MM.1S (cell line): ENCODE data around the gene LANCL3.
"Not testable (repeated sequence)": the region's sequence is repeated elsewhere in the genome, so short reads cannot be mapped to it uniquely, and the experiment has no call there.

Experiments
- DNase-seq: peaks from one replicate; pipeline ENCODE4 v3.0.0-alpha.2; 2015
- H2AFZ ChIP-seq: fragments of 300-600 bp; sonication (generic); 2 replicates; pipeline ENCODE4 v1.6.0; 2016; ENCODE audit warnings: antibody characterized with exemption, low read length
- H3F3A ChIP-seq: fragments of 300-600 bp; sonication (generic); 2 replicates; pipeline ENCODE4 v1.6.1; 2016; ENCODE audit warnings: mild to moderate bottlenecking, antibody characterized with exemption, low read length, moderate library complexity, mixed read lengths; ENCODE audit not compliant: insufficient read depth
- H3K27ac ChIP-seq: fragments of 300-600 bp; sonication (generic); 2 replicates; pipeline ENCODE4 v1.5.1; 2016; ENCODE audit warnings: mild to moderate bottlenecking, low read length
- H3K27me3 ChIP-seq: fragments of 300-600 bp; sonication (generic); replicated peaks from 2 replicates; pipeline ENCODE4 v1.6.0; 2016; ENCODE audit warnings: low read length; ENCODE audit not compliant: insufficient read depth
- H3K36me3 ChIP-seq: fragments of 300-600 bp; sonication (generic); replicated peaks from 2 replicates; pipeline ENCODE4 v1.6.1; 2016; ENCODE audit warnings: mild to moderate bottlenecking, low read length, mixed read lengths; ENCODE audit not compliant: insufficient read depth
- H3K4me1 ChIP-seq: fragments of 300-600 bp; sonication (generic); 2 replicates; pipeline ENCODE4 v1.6.1; 2016; ENCODE audit warnings: low read length, mixed read lengths
- H3K4me2 ChIP-seq: fragments of 300-600 bp; sonication (generic); 2 replicates; pipeline ENCODE4 v1.6.0; 2016; ENCODE audit warnings: low read depth, low read length
- H3K4me3 ChIP-seq: fragments of 300-600 bp; sonication (generic); 2 replicates; pipeline ENCODE4 v1.5.1; 2016; ENCODE audit warnings: low read length, mixed read lengths
- H3K79me2 ChIP-seq: fragments of 300-600 bp; sonication (generic); 2 replicates; pipeline ENCODE4 v1.6.1; 2016; ENCODE audit warnings: mixed run types, low read length, mixed read lengths
- H3K9ac ChIP-seq: fragments of 300-600 bp; sonication (generic); 2 replicates; pipeline ENCODE4 v1.6.1; 2016; ENCODE audit warnings: low read length, mixed read lengths
- H3K9me2 ChIP-seq: fragments of 300-600 bp; sonication (generic); replicated peaks from 2 replicates; pipeline ENCODE4 v1.6.1; 2016; ENCODE audit warnings: mild to moderate bottlenecking, low read length, mixed read lengths; ENCODE audit not compliant: insufficient read depth
- H3K9me3 ChIP-seq: fragments of 300-600 bp; sonication (generic); replicated peaks from 2 replicates; pipeline ENCODE4 v1.6.1; 2016; ENCODE audit warnings: mild to moderate bottlenecking, low read length, mixed read lengths; ENCODE audit not compliant: insufficient read depth
- H4K20me1 ChIP-seq: fragments of 300-600 bp; sonication (generic); 2 replicates; pipeline ENCODE4 v1.6.1; 2016; ENCODE audit warnings: mild to moderate bottlenecking, low read length, moderate library complexity, mixed read lengths; ENCODE audit not compliant: insufficient read depth
- EZH2 ChIP-seq: fragments of 300-600 bp; sonication (generic); optimal IDR thresholded peaks from 2 replicates; pipeline ENCODE3; 2017; ENCODE audit warnings: low read depth, mild to moderate bottlenecking, antibody characterized with exemption, low read length, mixed read lengths
- EZH2phosphoT487 ChIP-seq: fragments of 300-600 bp; sonication (generic); IDR thresholded peaks from 2 replicates; pipeline ENCODE4 v1.6.1; 2018; ENCODE audit warnings: antibody characterized with exemption, low read length
- TF ChIP-seq, protein P1 (sequence below): fragments of 300-600 bp; sonication (generic); IDR thresholded peaks from 2 replicates; pipeline ENCODE4 v1.5.1; 2016; ENCODE audit warnings: antibody characterized with exemption, low read length, mixed read lengths

Gene LANCL3

DNA sequence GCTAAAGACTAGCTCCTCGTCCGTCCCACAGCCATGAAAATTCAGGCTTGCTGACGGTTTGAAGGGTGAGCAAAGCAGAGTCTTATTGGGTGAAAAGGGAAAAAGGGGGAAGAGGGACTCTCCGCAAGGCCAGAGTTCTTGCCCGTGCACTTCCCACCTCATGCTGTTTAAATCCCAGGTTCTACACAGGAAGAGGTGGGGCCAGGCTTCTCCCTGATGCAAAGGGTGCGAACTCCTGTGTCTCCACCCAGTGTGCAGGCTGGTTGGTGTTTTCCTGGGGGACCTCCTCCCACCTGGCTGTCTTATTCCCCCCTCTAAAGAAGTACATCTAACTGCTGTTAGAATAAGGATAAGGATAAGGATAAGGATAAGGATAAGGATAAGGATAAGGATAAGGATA, 18.0 kb upstream of the LANCL3 start:
- Histone ChIP-seq H3K27me3 (no peaks in the 10 kb centered on the region), H4K20me1 (no peaks in the 10 kb centered on the region), H3F3A (no peaks in the 10 kb centered on the region), H3K4me2 (no peak overlapping the region), H3K27ac (no peak overlapping the region), H3K9me3 (no peaks in the 10 kb centered on the region), H3K79me2 (no peaks in the 10 kb centered on the region), H3K36me3 (no peaks in the 10 kb centered on the region), H3K9me2 (no peaks in the 10 kb centered on the region), H3K4me3 (no peak overlapping the region), H3K4me1 (no peaks in the 10 kb centered on the region), H2AFZ (no peak overlapping the region), H3K9ac (no peak overlapping the region)
- no peak for DNase-seq
- TF ChIP-seq EZH2 (no peak), EZH2phosphoT487 (no peak)
- TF ChIP-seq, protein P1, sequence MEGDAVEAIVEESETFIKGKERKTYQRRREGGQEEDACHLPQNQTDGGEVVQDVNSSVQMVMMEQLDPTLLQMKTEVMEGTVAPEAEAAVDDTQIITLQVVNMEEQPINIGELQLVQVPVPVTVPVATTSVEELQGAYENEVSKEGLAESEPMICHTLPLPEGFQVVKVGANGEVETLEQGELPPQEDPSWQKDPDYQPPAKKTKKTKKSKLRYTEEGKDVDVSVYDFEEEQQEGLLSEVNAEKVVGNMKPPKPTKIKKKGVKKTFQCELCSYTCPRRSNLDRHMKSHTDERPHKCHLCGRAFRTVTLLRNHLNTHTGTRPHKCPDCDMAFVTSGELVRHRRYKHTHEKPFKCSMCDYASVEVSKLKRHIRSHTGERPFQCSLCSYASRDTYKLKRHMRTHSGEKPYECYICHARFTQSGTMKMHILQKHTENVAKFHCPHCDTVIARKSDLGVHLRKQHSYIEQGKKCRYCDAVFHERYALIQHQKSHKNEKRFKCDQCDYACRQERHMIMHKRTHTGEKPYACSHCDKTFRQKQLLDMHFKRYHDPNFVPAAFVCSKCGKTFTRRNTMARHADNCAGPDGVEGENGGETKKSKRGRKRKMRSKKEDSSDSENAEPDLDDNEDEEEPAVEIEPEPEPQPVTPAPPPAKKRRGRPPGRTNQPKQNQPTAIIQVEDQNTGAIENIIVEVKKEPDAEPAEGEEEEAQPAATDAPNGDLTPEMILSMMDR = no peak

DNA sequence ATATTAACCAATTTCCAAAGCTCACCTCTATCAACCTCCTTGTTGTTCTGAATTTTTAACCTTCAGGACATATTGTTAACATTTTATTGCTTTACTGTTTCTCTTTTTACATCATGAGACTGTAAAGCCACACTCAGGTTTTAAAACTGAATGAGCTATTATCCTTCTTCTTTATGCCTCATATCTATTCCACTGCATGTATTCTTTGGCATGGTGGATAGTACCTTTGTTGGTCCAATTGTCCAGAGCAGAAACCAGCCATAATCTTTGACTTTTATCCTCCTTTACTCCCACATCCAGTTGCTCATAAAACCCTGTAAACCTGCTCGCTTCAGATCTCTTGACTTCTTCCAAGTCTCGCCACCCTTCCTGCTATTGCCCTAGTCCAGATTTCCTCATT, 6.2 kb upstream of the LANCL3 start:
- H3K9me3 ChIP-seq, H3K4me3 ChIP-seq, H3K9me2 ChIP-seq, H3F3A ChIP-seq, H3K4me1 ChIP-seq, H3K9ac ChIP-seq, H3K79me2 ChIP-seq, H3K36me3 ChIP-seq, H3K27ac ChIP-seq, H3K27me3 ChIP-seq, DNase-seq, H3K4me2 ChIP-seq, H2AFZ ChIP-seq, H4K20me1 ChIP-seq: not testable (repeated sequence)

DNA sequence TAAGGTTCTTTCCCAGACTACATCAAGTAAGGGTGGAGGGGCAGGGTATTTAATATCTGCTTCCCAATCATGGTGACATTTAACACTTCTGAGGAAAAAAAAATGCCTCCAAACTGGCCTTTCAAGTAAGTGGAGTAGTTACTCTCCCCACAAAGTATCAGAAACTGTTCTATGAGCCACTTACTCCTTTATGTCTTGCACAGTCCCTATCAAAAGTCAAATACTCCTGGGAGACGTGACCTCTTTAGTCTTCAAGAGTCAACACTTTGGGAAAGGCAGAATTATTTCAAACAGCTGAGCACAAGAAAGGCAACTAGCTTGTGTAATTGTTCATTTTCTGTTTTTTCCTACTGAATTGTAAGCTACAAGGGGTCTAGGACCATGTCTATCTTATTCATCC, 1.1 kb upstream of the LANCL3 start:
- H3K4me3 ChIP-seq, H3K9ac ChIP-seq, H3K9me3 ChIP-seq, H3K4me2 ChIP-seq, H2AFZ ChIP-seq, H3K27ac ChIP-seq, DNase-seq, H3K36me3 ChIP-seq, H3K27me3 ChIP-seq, H3K79me2 ChIP-seq, H4K20me1 ChIP-seq, H3K4me1 ChIP-seq, H3F3A ChIP-seq, H3K9me2 ChIP-seq: not testable (repeated sequence)

DNA sequence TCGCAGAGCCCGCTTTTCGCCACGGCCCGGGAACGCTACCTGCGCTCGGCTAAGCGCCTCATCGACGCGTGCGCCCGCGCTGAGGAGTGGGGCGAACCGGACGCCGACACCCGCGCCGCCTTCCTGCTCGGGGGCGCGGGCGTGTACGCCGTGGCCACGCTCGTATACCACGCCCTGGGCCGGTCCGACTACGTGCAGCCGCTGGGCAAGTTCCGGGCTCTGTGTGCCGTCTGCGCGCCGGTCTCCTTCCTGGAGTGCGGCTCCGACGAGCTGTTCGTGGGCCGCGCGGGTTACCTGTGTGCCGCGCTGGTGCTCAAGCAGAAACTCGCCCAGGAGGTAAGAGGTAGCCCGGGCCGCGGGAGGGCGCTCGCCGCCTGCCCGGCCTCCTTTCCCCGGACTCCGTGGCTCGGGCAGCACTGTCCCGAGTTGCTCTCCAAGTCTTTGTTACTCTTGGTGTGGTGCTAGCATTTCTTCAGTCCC, 687 bp downstream of the LANCL3 start:
- H3K27me3 ChIP-seq, H3F3A ChIP-seq, H3K4me1 ChIP-seq, H3K36me3 ChIP-seq, H4K20me1 ChIP-seq, H3K9me3 ChIP-seq, H3K79me2 ChIP-seq, H3K9me2 ChIP-seq: not testable (repeated sequence)
- Histone ChIP-seq H3K4me2 (peak overlapping the region; percentile 70), H2AFZ (peak overlapping the region; percentile 70), H3K27ac (peak overlapping the region; percentile 1; the same call in 1 of the 2 replicates), H3K9ac (peak overlapping the region; percentile 23; the same call in 1 of the 2 replicates), H3K4me3 (peak overlapping the region; percentile 61)
- DNase-seq = peak; percentile 58
- TF ChIP-seq, protein P1 = peak; percentile 45

DNA sequence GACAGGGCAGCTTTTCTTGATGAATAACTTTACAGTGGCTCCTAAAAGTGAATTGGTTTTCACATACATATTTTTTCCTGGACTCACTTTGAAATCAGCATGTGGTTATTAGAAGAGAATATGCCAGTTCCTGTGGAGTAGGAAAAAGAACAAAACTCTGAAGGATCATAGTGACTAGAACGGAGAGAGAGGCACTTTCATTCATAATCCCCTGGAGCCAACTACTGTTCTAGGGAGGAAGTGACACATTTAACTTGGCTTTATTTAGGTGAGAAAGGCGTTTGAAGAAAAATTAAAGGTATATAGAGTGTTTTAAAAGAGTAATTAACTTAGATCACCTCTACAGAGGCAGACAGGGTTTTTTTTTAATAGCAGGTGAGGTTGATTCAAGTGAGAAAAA, 1.7 kb downstream of the LANCL3 start:
- not testable (repeated sequence) for H3K27me3 ChIP-seq, H3K27ac ChIP-seq, H3F3A ChIP-seq, H3K9me2 ChIP-seq, H3K4me3 ChIP-seq, H3K36me3 ChIP-seq, DNase-seq, H3K79me2 ChIP-seq, H3K9ac ChIP-seq, H2AFZ ChIP-seq, H3K9me3 ChIP-seq, H4K20me1 ChIP-seq, H3K4me1 ChIP-seq
- H3K4me2 ChIP-seq = peak overlapping the region; percentile 34; the same call in 1 of the 2 replicates
